H9 (cell line): ENCODE measurements around the gene DDIT4. TPM values are rescaled to one million over a fixed set of nuclear protein-coding genes. Genes with fewer than 3 reads are reported as not detected.

Experiments
- DNase-seq: peaks from one replicate; pipeline ENCODE4 v3.0.0-alpha.2; 2017
- H2AFZ ChIP-seq: one replicate; pipeline ENCODE4 v1.6.1; 2013; ENCODE audit warnings: mild to moderate bottlenecking, low read length, control low read depth, moderate library complexity
- H2AK5ac ChIP-seq: 2 replicates; pipeline ENCODE4 v1.6.1; 2013; ENCODE audit warnings: low read length, control low read depth, mixed read lengths; ENCODE audit not compliant: insufficient read length
- H2BK120ac ChIP-seq: one replicate; pipeline ENCODE4 v1.6.1; 2013; ENCODE audit warnings: low read depth, mild to moderate bottlenecking, low read length, control low read depth, inconsistent platforms; ENCODE audit not compliant: poor library complexity, severe bottlenecking
- H2BK12ac ChIP-seq: 2 replicates; pipeline ENCODE4 v1.6.1; 2013; ENCODE audit warnings: low read length, control low read depth, mixed read lengths, low read depth; ENCODE audit not compliant: insufficient read length
- H2BK15ac ChIP-seq: 2 replicates; pipeline ENCODE4 v1.6.1; 2013; ENCODE audit warnings: low read depth, low read length, control low read depth
- H2BK20ac ChIP-seq: one replicate; pipeline ENCODE4 v1.6.1; 2013; ENCODE audit warnings: low read depth, mild to moderate bottlenecking, low read length, control low read depth, inconsistent platforms; ENCODE audit not compliant: poor library complexity, severe bottlenecking
- H2BK5ac ChIP-seq: 2 replicates; pipeline ENCODE4 v1.6.1; 2013; ENCODE audit warnings: low read length, control low read depth, mixed read lengths; ENCODE audit not compliant: insufficient read length
- H3K14ac ChIP-seq: 2 replicates; pipeline ENCODE4 v1.6.1; 2013; ENCODE audit warnings: low read length, control low read depth; ENCODE audit not compliant: insufficient read depth
- H3K18ac ChIP-seq: 2 replicates; pipeline ENCODE4 v1.6.1; 2013; ENCODE audit warnings: low read depth, mild to moderate bottlenecking, mixed read lengths, low read length, control low read depth; ENCODE audit not compliant: insufficient read length
- H3K23ac ChIP-seq: 2 replicates; pipeline ENCODE4 v1.6.1; 2013; ENCODE audit warnings: low read length, control low read depth, mixed read lengths, low read depth; ENCODE audit not compliant: insufficient read length
- H3K23me2 ChIP-seq: 2 replicates; pipeline ENCODE4 v1.6.1; 2013; ENCODE audit warnings: low read depth, mild to moderate bottlenecking, mixed read lengths, low read length, control low read depth; ENCODE audit not compliant: insufficient read length, poor library complexity, severe bottlenecking
- H3K27ac ChIP-seq: 2 replicates; pipeline ENCODE4 v1.5.1; 2013; ENCODE audit warnings: low read length, control low read depth, mixed read lengths, low read depth; ENCODE audit not compliant: insufficient read length
- H3K27me3 ChIP-seq: 2 replicates; pipeline ENCODE4 v1.6.1; 2013; ENCODE audit warnings: low read length, control low read depth, inconsistent platforms; ENCODE audit not compliant: insufficient read depth
- H3K4ac ChIP-seq: 2 replicates; pipeline ENCODE4 v1.6.1; 2013; ENCODE audit warnings: low read depth, mild to moderate bottlenecking, control low read depth, inconsistent platforms, low read length, moderate library complexity
- H3K4me1 ChIP-seq: 2 replicates; pipeline ENCODE4 v1.6.1; 2013; ENCODE audit warnings: low read length, control low read depth, inconsistent platforms; ENCODE audit not compliant: insufficient read depth
- H3K4me2 ChIP-seq: 2 replicates; pipeline ENCODE4 v1.6.1; 2013; ENCODE audit warnings: low read length, control low read depth, mixed read lengths; ENCODE audit not compliant: insufficient read length, insufficient read depth
- H3K56ac ChIP-seq: 2 replicates; pipeline ENCODE4 v1.6.1; 2013; ENCODE audit warnings: low read depth, mild to moderate bottlenecking, mixed read lengths, low read length, control low read depth; ENCODE audit not compliant: insufficient read length
- H3K79me1 ChIP-seq: 2 replicates; pipeline ENCODE4 v1.6.1; 2013; ENCODE audit warnings: low read depth, mild to moderate bottlenecking, moderate library complexity, low read length, control low read depth, inconsistent platforms; ENCODE audit not compliant: insufficient read depth, poor library complexity, severe bottlenecking
- H3K79me2 ChIP-seq: 2 replicates; pipeline ENCODE4 v1.6.1; 2013; ENCODE audit warnings: low read length, control low read depth, inconsistent platforms; ENCODE audit not compliant: insufficient read depth
- H3K9ac ChIP-seq: 2 replicates; pipeline ENCODE4 v1.6.1; 2013; ENCODE audit warnings: low read length, control low read depth, mixed read lengths; ENCODE audit not compliant: insufficient read length; ENCODE audit errors: extremely low read depth
- H3K9me3 ChIP-seq: one replicate; pipeline ENCODE4 v1.6.1; 2013; ENCODE audit warnings: low read depth, low read length, inconsistent platforms; ENCODE audit not compliant: control insufficient read depth
- H3T11ph ChIP-seq: one replicate; pipeline ENCODE4 v1.6.1; 2013; ENCODE audit warnings: mild to moderate bottlenecking, low read length, control low read depth, inconsistent platforms
- H4K20me1 ChIP-seq: one replicate; pipeline ENCODE4 v1.6.1; 2013; ENCODE audit not compliant: control insufficient read depth, insufficient read length, insufficient read depth
- H4K5ac ChIP-seq: 2 replicates; pipeline ENCODE4 v1.6.1; 2013; ENCODE audit warnings: low read depth, mild to moderate bottlenecking, mixed read lengths, low read length, control low read depth; ENCODE audit not compliant: insufficient read length
- H4K8ac ChIP-seq: replicated peaks from 2 replicates; pipeline ENCODE4 v1.6.1; 2013; ENCODE audit warnings: low read length, control low read depth, mixed read lengths, low read depth; ENCODE audit not compliant: insufficient read length
- H4K91ac ChIP-seq: 2 replicates; pipeline ENCODE4 v1.6.1; 2013; ENCODE audit warnings: low read depth, mild to moderate bottlenecking, moderate library complexity, mixed read lengths, low read length, control low read depth; ENCODE audit not compliant: insufficient read length
- H3K27ac Mint-ChIP-seq, 3 experiments: 2 replicates in 2 of 3; 3 replicates in 1 of 3; pipeline ENCODE4 v1.8.0; 2020 to 2021; ENCODE audit warnings: mixed read lengths in 3 of 3, mild to moderate bottlenecking in 1 of 3, moderate library complexity in 1 of 3
- H3K27me3 Mint-ChIP-seq: 2 replicates; pipeline ENCODE4 v1.8.0; 2021; ENCODE audit warnings: low read depth, mild to moderate bottlenecking, moderate library complexity, mixed read lengths
- H3K36me3 Mint-ChIP-seq, 3 experiments: 2 replicates in 2 of 3; 3 replicates in 1 of 3; pipeline ENCODE4 v1.8.0; 2020 to 2021; ENCODE audit warnings: low read depth in 3 of 3, mixed read lengths in 3 of 3; ENCODE audit not compliant: insufficient read depth in 1 of 3
- H3K4me1 Mint-ChIP-seq, 2 experiments: 2 replicates each; pipeline ENCODE4 v1.8.0; 2020; ENCODE audit warnings: mixed read lengths in 2 of 2
- H3K4me3 Mint-ChIP-seq, 2 experiments: 2 replicates in 1 of 2; 3 replicates in 1 of 2; pipeline ENCODE4 v1.8.0; 2020 to 2021; ENCODE audit warnings: mild to moderate bottlenecking in 2 of 2, mixed read lengths in 2 of 2, moderate library complexity in 1 of 2
- H3K9me3 Mint-ChIP-seq, 2 experiments: 2 replicates in 1 of 2; 3 replicates in 1 of 2; pipeline ENCODE4 v1.8.0; 2020; ENCODE audit warnings: mild to moderate bottlenecking in 2 of 2, mixed read lengths in 2 of 2, moderate library complexity in 1 of 2
- CTCF ChIP-seq: fragments of 200-600 bp; sonication (generic); conservative IDR thresholded peaks from 3 replicates; pipeline ENCODE4 v1.8.0; 2021; ENCODE audit warnings: antibody characterized with exemption, mild to moderate bottlenecking
- WGBS: extraction: QIAGEN DNeasy Blood & Tissue Kit; methylation state at CpG from one replicate; pipeline ENCODE4 v1.1.7; 2013; ENCODE audit warnings: missing lambda C conversion rate, low lambda C conversion rate, mixed read lengths; ENCODE audit not compliant: insufficient read length; ENCODE audit errors: extremely low coverage; 5-methylcytosine and 5-hydroxymethylcytosine counted together
- total RNA-seq: library from RNA; stranded (reverse); gene quantifications from 2 replicates; pipeline ENCODE4 v1.2.1, GENCODE V29; 2021

Gene DDIT4
- total RNA-seq, 1 experiment from 2014 or later, result 84.0 TPM

- Histone ChIP-seq H3K14ac (no peak overlapping the region), H2AK5ac (no peak overlapping the region), H4K91ac (no peak overlapping the region), H2BK20ac (no peak overlapping the region), H3K79me2 (no peaks in the 10 kb centered on the region), H2BK15ac (no peak overlapping the region), H4K8ac (no peak overlapping the region), H2BK12ac (no peak overlapping the region), H3K27ac (no peak overlapping the region), H3K23me2 (peaks cover under 1% of the 10 kb centered on the region), H3K4me2 (no peak overlapping the region), H3K9ac (no peak overlapping the region), H3T11ph (no peak overlapping the region), H2BK5ac (no peak overlapping the region), H4K5ac (no peak overlapping the region), H3K23ac (no peak overlapping the region), H3K56ac (no peak overlapping the region), H3K9me3 (no peaks in the 10 kb centered on the region), H3K27me3 (no peaks in the 10 kb centered on the region), H2AFZ (no peak overlapping the region), H3K18ac (no peak overlapping the region), H2BK120ac (no peak overlapping the region), H3K79me1 (no peaks in the 10 kb centered on the region), H3K4me1 (peaks cover 9% of the 10 kb centered on the region; the same call in 1 of the 2 replicates), H4K20me1 (no peaks in the 10 kb centered on the region), H3K4ac (no peak overlapping the region)
- H3K36me3 Mint-ChIP-seq, result no peaks in the 10 kb centered on the region; a peak in 1 of 7 replicates
- peaks cover 4% of the 10 kb centered on the region for H3K27me3 Mint-ChIP-seq
- H3K4me3 Mint-ChIP-seq, result peak overlapping the region in 1 of 2 experiments; percentile 14; a peak in 1 of 5 replicates
- TF ChIP-seq CTCF, result no peak
- peaks cover 38 to 41% of the 10 kb centered on the region in 2 experiments for H3K4me1 Mint-ChIP-seq
- no peak for DNase-seq
- peak overlapping the region in 1 of 3 experiments; percentile 70; a peak in 2 of 7 replicates for H3K27ac Mint-ChIP-seq
- no peaks in the 10 kb centered on the region; a peak in 2 of 5 replicates for H3K9me3 Mint-ChIP-seq
- WGBS, result no CpG with 5 or more reads among the region's 7 CpGs
Measured at GRCh38 chr10:72314263-72314662, 40.5 kb downstream of the DDIT4 start.
